Stimulated activated CD4-positive, alpha-beta T cell treated with anti-CD3 and anti-CD28 coated beads, Interleukin-4, amount 100 ng/mL, for 48 hours (primary cell): ENCODE measurements around the gene CACNG1.

ENCODE experiments used
- DNase-seq, 2 donors: peaks; one replicate each; pipeline ENCODE4 v3.0.0-alpha.2; 2020; ENCODE audit warnings: low read depth in 2 of 2

The CACNG1 gene

DNA sequence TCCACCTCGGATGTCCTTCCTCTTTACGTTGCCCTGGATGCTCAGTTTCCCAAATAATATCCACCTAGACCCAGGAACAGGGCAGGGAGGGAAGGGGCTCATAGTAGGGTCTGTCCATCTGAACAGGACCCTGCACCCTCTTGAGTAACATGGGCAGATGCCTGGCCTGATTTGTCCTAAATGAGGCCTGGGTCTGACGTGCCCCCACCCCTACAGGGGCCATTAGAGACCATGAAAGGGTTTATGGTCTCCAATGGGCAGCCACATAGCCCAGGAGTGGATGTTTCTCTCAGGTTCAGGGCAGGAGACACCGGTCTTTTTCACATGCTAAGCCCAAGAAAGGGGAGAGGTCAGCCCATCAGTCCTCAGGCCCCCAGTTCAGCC is 6.8 kb downstream of the CACNG1 start:
- DNase-seq: no peak

DNA sequence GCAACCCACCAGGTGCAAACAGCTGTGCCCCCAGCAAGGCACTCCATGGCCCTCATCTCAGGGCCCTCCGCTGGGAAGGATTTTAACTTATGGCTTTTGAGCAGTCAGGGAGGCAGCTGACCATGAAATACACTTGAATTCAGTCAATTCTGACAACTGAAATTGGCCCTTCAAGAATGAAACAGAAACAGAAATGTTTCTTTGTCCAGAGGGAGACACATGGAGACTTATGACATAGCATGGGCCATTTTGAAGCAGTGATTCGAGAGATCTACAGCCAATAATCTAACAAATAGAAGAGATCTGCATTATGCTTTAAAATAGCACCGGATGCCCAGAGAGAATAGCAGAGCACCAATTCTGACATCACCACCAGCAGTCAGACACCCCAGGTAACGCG is 7.5 kb downstream of the CACNG1 start:
- no peak for DNase-seq

DNA sequence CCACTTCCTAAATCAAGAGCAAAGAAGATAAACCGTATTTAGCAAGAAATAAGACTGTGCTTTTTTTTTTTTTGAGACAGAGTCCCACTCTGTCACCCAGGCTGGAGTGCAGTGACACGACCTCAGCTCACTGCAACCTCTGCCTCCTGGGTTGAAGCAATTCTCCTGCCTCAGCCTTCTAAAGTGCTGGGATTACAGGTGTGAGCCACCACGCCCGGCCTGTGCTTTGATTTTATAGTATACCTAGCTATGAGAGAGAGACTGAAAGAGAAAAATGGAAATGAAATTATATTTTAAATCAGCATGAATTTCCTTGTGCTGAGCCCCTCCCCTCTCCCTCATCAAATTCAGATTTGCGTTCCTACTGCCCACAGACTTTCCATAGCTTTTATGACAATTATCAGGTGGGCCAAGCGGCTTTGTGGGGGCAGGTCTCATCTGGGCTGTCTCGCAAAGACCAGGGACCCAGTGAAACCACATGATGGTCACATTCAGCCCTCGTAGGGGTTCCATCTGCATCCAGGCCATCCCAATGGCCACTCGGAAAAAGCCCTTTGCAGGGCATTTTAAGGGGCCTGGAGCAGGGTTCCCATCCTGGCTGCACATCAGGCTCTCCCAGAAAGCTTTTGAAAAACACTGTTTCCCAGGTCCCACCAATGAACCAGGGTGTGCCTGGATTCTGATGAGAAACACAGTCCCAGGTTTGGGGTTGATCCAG is 8.5 kb downstream of the CACNG1 start:
- no peak for DNase-seq

DNA sequence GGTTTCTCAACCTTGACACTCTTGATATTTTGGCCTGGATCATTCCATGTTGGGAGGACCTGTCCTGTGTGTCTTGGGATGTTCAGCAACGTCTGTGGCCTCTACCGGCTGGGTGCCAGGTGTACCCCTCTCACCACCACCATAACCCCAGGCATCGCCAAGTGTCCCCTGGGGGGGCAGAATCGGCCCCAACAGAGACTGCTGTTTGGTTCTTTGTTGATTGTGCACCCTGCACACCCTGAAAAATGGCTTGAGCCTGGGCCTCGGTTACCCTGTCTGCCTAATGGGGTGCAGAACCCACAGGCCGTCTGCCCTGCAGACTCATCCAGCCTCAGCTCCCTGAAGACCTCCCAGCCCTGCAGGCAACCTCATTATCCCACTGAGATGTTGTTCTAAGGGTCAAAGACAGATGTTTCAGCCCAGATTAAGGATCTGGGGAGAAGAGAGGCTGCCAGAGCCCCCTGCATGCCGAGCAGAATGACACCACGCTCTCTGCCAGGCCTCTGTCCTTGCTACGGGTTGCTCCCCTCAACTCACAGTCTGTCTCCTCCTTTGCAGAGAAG is 9.2 kb downstream of the CACNG1 start:
- DNase-seq: no peak

DNA sequence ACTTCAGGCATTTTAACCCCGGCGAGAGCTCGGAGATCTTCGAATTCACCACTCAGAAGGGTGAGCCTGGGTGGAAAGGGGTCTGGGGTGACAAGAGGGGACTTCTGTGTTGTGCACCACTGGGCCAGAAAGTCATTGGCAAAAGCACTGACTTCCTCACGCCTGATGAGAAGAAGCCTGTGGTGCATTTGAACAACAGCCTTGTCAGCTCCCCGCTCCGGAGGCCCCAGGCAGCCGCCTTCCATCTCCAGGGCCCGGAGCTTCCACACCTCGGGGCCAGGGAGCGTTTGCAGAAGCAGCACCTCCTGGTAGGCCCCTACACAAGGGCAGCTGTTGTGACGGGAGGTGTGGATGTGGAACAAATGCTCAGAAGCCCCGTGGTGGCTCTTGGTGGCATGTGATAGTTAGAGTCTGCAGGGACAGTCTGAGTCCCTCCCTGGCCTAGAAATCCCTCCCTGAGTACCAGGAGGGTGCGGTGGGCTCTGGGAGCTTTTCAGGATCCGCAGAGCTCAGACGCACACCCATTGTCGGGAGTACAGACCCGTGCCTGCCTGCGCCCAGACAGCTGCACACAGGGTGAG is 9.7 kb downstream of the CACNG1 start:
- DNase-seq: no peak

DNA sequence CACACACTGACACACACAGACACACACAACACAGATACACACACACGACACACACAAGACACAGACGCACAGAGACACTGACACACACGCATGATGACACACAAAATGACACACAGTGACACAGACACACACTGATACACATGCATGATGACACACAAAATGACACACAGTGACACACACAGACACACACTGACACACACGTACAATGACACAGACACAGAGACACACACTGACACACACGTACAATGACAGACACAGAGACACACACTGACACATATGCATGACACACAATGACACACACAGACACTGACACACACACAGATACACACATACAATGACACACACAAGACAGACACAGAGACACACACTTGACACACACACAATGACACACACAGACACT is 10.3 kb downstream of the CACNG1 start:
- DNase-seq: no peak

DNA sequence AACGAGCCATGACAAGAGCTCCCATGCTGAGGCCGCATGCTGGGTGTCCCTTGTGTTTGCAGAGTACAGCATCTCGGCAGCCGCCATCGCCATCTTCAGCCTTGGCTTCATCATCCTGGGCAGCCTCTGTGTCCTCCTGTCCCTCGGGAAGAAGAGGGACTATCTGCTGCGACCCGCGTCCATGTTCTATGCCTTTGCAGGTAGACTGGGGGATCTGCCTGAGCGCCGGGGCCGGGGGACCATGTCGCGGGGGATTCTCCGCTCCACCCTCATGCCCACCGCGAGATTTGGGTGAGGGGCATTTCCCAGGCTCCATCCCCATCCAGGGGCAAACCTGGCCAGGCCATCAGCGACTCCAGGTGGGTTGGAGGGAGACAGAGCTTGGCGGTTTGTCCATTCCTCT is 10.7 kb downstream of the CACNG1 start:
- DNase-seq: no peak

DNA sequence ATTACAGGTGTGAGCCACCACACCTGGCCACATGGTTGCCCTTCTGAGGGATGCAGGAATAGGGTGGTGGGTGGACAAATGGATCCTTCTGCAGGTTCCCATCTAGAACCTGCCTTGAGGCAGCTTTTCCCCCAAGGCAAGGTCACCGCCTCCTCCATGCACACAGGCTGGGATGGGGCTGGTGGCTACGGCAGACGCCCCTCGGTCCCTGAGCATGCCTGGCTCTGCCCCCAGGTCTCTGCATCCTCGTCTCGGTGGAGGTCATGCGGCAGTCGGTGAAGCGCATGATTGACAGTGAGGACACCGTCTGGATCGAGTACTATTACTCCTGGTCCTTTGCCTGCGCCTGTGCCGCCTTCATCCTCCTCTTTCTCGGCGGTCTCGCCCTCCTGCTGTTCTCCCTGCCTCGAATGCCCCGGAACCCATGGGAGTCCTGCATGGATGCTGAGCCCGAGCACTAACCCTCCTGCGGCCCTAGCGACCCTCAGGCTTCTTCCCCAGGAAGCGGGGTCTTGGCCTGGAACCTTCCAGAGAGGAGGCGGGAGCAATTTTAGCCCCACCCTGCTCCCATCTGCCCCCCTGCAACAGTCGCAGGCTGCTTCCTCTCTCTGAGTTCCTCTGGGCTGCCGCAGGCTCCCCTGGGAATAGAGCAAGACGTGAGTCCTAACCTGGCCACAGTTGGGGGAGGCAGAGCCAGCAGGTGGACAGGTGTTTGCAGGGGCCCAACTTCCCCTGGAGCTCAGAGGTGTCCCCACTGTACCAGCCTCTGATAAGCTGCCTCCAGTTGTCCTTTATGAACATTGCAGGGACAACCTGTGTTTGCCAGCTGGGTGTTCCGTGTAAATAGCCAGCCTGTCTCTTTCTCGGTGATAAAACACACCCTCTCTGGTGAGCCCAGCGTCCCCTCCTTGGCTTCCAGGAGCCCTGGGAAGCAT is 11.7 kb downstream of the CACNG1 start:
- DNase-seq: no peak

DNA sequence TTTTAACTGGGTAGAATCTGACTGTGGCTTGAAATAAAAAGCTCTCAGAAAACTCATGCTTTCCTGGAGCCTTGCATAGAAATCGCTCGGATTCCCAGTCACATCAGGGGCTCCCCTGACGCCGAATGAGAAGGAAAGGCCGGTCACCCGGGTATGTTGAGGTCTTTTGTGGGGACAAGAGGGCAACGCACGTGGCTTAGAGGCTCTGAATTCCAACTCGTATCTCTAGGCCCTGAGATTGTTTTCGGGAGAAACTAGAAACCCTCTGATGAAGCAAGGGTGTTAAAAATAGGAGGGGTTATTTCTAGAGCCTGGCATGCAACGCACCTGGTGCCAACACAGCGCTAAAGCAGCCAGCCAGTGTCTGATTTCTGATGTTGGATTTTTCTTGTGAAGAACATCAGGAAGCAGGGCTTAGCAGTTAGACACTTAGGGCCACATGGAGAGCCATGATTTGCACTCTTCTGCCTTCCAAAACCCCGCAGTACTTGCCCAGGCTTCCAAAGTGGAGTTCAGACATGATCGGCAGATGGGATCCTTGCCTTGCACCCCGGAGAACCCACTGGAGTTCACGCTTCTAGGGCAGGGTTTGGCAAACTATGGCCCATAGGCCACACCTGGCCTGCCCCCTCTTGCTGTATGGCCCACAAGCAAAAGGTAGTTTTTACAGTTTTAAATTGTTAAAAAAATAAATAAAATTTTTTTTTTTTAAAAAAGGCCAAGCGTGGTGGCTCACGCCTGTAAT is 12.6 kb downstream of the CACNG1 start:
- DNase-seq: no peak

DNA sequence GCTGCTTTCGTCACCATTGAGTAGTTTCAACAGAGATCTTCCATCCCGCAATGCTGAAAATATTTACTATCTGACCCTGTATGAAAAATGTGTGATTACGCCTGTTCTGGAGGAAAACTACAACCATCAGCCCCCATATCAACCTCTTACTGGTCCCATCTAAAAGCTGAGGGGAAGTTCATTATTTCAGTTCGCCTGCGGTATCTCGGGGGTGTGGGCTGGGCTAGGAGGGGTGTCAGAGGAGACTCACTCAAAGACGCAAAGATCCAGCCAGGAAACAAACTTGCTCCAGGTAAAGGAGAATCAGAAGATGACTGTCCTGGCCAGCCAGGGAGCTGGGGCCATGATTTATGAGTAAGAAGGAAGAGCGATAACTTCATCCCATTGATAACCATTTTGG is 13.7 kb downstream of the CACNG1 start:
- DNase-seq: no peak

DNA sequence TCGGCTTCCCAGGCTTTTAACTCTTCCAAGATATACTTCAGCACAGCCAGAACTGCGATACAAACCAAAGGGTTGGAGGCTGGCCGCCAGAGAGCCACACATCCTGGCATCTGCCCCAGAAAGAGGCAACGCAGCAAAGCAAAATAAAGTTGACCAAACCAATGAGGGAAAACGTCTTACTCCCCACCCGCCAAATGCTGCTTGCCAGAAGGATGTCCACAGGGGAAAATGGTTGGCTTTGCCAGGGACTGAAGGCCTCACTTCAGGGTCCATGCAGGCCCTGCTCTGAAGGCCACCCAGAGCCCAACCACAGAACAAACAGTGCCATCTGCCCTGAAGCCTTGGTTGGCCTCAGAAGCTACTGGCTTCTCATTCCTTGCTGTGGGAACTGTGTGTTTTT is 15.0 kb downstream of the CACNG1 start:
- no peak for DNase-seq

DNA sequence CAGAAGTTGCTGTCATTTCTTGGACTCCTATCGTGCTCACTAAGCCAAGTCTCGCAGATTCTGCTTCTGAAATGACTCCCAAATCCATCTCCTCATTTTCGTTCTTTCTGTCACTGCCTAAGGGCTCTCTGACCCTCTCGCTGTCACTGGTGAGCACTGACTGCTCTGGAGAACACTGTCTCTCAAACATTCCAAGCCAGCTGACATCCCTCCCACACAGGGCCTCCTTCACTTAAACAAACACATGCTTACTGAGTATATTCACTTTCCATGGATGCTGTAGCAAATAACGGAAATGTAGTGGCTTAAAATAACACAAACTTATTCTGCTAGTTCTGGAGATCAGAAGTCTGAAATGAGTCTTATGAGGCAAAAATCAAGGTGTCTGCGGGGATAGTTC is 18.8 kb downstream of the CACNG1 start:
- no peak for DNase-seq

DNA sequence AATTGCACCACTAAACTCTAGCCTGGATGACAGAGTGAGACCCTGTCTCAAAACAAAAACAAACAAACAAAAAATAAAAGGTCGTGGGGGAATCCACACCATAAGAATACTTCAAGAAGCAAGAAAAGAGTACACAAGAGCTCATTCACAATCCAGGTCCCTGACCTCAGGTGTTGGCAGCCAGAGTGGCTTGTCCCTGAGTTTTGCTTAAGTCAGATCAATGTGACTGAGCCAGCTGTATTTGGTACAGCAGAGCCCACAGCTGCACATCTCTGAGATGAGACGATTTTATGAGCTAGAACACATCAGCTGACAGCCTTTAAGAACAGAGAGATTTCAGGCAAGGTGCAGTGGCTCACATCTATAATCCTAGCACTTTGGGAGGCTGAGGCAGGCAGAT is 22.4 kb downstream of the CACNG1 start:
- DNase-seq: no peak

DNA sequence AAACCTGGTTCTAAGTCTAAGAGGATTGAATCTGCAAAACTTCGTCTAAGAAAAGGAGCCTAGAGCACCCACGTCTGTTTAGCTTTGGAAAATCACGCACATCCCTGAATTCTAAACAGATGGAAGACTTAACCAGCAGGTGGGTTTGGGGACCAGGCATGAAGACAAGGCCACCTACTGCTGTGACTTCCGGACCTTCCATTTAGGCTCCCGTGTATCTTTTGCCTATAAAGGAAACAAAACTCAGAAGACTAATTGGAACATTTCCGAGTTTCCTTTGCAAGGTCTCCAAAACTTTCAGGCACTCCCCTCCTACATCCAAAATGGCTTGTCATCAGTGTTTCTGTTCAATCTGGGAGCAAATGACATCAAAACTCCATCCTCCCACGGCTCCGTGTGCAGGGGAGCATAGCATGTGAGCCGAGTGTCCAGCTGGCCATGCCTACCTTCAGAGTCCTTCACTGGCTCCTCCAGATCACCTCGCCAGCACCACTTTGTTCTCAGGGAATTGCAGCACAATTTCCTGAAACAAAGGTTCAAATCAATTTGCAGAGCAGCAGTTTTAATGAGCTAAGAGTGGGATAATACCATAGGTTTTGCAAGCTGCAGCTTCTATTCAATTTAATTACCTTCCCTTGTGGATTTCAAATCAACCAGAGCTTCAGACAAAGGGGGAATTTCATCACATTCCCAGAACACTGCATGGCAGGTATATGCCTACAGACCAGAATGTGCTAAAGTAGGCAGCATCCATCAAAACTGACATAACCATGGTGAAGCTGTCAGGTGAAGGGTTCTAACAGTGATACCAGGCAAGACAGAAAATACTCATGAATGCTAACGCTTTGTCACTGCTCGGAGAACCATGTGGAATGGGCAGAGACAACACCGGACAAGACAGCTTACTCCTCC is 23.5 kb downstream of the CACNG1 start:
- no peak for DNase-seq

DNA sequence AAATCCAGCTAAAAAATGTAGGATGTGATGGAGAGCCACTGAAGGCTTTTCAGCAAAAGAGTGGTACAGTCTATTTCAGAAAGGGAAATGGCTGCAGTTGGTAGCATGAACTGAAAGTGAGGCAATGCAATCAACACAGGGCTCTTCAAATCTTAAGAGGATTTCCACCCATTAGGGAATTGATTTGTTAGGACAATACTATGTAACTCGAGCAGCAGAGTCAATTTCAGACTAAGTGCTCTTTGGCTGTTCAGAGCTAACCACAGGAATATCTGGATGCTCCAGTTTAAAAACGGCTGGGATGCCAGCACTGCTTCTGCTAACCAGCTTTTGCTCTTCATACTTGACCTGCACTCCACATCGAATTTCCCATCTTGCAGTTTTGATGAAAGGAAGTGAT is 24.6 kb downstream of the CACNG1 start:
- DNase-seq: no peak

DNA sequence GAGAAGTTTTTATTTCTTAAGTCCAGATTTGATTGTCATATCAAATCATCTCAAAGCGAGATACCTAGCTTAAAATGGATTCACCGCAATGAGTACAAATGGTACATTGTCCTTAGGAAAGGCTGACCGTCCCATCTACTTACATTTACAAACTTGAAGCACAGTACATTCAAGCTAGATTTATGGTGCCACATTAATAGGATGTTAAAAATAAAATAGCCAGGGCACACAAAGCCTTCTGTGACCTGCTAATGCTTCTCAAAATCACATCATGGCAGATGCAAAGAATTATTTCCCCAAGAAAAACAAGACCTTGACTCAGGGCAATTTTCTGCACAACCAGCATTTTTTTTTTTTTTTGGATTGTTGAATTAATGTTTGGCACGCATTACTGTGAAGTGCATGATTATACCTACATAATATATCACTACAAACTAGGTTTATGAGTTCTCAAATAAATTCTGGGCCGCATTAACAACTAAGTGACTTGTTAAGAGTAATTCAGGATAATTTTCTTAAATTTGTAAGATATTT is 25.3 kb downstream of the CACNG1 start:
- no peak for DNase-seq

DNA sequence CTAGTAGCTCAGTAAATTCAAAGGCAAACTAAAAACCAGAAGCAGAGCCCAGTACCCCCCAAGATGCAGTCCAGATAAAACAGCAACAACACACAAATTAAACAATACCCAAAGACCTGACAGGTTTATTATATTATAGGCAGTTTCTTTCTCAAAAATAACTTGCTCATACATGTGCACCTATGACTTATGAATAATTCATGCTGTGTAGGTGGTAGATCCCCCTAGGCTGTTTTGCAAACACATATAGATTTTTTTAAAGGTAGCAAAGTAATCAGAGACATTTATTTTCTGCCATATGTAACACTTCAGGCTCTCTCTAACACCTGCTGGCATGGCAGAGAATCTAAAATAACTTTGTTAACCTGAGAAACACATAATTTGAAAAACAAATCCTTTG is 27.2 kb downstream of the CACNG1 start:
- DNase-seq: no peak

DNA sequence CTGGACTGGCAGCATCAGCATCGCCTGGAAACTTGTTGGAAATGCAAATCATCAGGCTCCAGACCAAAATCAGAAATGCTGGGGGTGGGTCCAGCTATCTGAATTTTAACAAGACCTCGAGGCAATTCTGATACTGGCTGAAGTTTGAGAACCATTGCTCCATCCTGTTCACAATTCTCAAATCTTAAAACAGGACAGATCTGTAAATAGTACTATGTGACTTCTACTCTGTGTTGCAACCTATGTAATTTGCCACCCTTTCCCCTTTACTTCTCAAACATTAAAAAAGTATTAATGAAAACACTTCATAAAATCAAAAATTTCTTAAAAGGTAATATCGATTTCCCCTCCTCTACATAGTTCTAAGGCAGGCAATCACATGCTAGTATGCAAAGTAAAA is 28.5 kb downstream of the CACNG1 start:
- DNase-seq: no peak

DNA sequence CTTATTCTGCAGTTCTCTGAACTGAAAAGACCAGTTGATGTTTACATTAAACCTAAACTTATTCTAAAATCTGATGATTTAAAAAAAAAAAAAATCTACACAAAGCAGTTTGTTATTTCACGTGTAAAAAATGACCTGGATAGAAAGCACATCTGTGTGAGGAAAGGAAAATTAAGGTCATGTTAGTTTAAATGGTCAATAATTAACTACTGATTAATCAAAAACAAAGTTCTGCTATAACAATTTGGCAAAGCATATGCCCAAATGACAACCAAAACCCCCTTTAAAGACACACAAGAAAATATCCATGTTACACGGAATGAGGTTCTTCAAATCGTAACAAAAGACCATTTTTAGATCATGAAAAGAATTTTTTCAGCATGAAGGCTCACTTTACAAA is 30.4 kb downstream of the CACNG1 start:
- no peak for DNase-seq

DNA sequence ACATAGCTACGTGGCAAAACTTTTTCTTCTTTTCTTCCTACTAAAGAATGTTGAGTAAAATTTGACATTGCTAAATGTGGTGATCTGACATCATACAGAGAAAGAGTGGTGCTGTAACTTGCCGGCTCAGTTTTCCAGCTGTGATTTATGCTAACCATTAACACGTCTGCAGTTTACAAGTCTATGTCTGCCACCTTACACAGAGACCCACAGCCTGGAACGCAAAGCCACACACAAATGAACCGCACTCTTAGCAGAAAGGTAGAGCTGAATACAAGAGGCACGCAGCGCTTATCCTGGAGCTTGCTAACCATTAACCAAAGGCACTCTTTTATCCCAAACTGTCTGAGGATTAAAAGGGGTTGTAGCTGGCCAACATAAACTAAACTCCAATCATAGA is 31.9 kb downstream of the CACNG1 start:
- DNase-seq: no peak

DNA sequence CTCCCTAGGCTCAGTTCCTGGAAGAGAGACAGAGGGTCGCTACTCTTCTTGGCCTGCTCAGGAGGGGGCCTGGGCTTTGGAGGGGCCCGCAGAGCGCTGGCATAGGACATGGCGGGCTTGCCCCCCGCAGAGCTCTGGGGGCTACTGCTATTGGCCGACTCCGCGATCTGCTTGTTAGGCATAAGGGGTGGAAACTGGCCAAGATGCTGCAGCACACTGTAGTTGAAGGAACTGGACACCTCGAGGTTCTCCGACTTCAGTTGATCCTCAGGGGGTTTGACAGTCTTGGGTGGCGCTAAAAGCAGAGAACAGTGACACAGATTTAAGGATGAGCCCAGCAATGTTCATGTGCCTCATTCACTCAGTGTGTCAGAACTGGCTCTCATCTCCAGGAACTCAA is 33.9 kb downstream of the CACNG1 start:
- DNase-seq: no peak
